B cell (primary cell): ENCODE data around the gene B4GALNT1. TPM values are rescaled to one million over a fixed set of nuclear protein-coding genes. Genes with fewer than 3 reads are reported as not detected.
A peak's percentile ranks its signal among the peaks of the same experiment; 100 is the strongest.

Source experiments
- ATAC-seq: fragments of 200-7000 bp; cut with Tn5 transposase; one replicate; pipeline ENCODE4 v1.10.0; 2021; ENCODE audit warnings: low read depth, mild to moderate bottlenecking, moderate number of reproducible peaks, moderate library complexity
- CTCF ChIA-PET: fragments of 350-600 bp; sonication (Branson Sonifier 250); formaldehyde crosslinking; loops from one replicate; lab custom pipeline; 2021; ENCODE audit warnings: antibody characterized with exemption, inconsistent platforms; lab: Charles Lee
- POLR2A ChIA-PET: fragments of 350-600 bp; sonication (Branson Sonifier 250); formaldehyde crosslinking; loops from one replicate; lab custom pipeline; 2021; ENCODE audit warnings: antibody characterized with exemption; lab: Charles Lee
- DNase-seq: peaks from one replicate; pipeline ENCODE4 v3.0.0; 2013
- H2AFZ ChIP-seq: 2 replicates; pipeline ENCODE4 v1.6.1; 2012; ENCODE audit warnings: mild to moderate bottlenecking, low read depth, low read length; ENCODE audit not compliant: insufficient read depth, poor library complexity, severe bottlenecking
- H3K27ac ChIP-seq, 2 donors: 1 replicate in 1 of 2; 2 replicates in 1 of 2; pipeline ENCODE4 v1.5.1; 2012 to 2013; ENCODE audit warnings: low read length in 2 of 2, mild to moderate bottlenecking in 2 of 2, moderate library complexity in 1 of 2
- H3K27me3 ChIP-seq, 4 experiments: fragments of 200-600 bp in 1 of 4; sonication (generic) in 1 of 4; replicated peaks in 1 of 4; 1 replicate in 2 of 4; 2 replicates in 2 of 4; pipeline versions ENCODE4 v1.6.1 to v1.7.0; 2013 to 2016; ENCODE audit warnings: low read length in 3 of 4, mild to moderate bottlenecking in 2 of 4, mixed read lengths in 1 of 4, moderate library complexity in 1 of 4; ENCODE audit not compliant: insufficient read depth in 4 of 4, control insufficient read depth in 3 of 4; ENCODE audit errors: control extremely low read depth in 1 of 4
- H3K36me3 ChIP-seq, 2 experiments: replicated peaks in 1 of 2; 1 replicate in 1 of 2; 2 replicates in 1 of 2; pipeline versions ENCODE4 v1.6.1 to v1.7.1; 2013; ENCODE audit warnings: low read length in 1 of 2; ENCODE audit not compliant: insufficient read depth in 2 of 2, control insufficient read depth in 1 of 2; ENCODE audit errors: control extremely low read depth in 1 of 2, extremely low read depth in 1 of 2
- H3K4me1 ChIP-seq, 2 donors: fragments of 200-600 bp in 1 of 2; sonication (generic) in 1 of 2; 1 replicate in 1 of 2; 2 replicates in 1 of 2; pipeline versions ENCODE4 v1.5.1 to v1.6.1; 2013 to 2017; ENCODE audit warnings: low read length in 2 of 2; ENCODE audit not compliant: control insufficient read depth in 2 of 2, insufficient read depth in 2 of 2
- H3K4me2 ChIP-seq: replicated peaks from 2 replicates; pipeline ENCODE3; 2012; ENCODE audit warnings: mild to moderate bottlenecking, low read depth, low read length; ENCODE audit not compliant: poor library complexity, severe bottlenecking
- H3K4me3 ChIP-seq, 5 experiments: fragments of 200-600 bp in 1 of 5; sonication (generic) in 1 of 5; 1 replicate in 3 of 5; 2 replicates in 2 of 5; pipeline versions ENCODE4 v1.5.1 to v1.7.0; 2011 to 2016; ENCODE audit warnings: low read length in 4 of 5, mild to moderate bottlenecking in 4 of 5, low read depth in 2 of 5, control low read depth in 1 of 5, moderate library complexity in 1 of 5; ENCODE audit not compliant: insufficient read depth in 1 of 5; ENCODE audit errors: control extremely low read depth in 1 of 5, extremely low read depth in 1 of 5
- H3K79me2 ChIP-seq: fragments of 200-600 bp; sonication (generic); one replicate; pipeline ENCODE4 v1.6.0; 2016; ENCODE audit warnings: low read length; ENCODE audit not compliant: control insufficient read depth, insufficient read depth
- H3K9ac ChIP-seq: fragments of 200-600 bp; sonication (generic); 2 replicates; pipeline ENCODE4 v1.6.1; 2017; ENCODE audit warnings: mild to moderate bottlenecking, low read length, moderate library complexity
- H3K9me3 ChIP-seq, 3 donors: one replicate each; pipeline versions ENCODE4 v1.6.1 to v1.7.1; 2013; ENCODE audit warnings: low read length in 2 of 3; ENCODE audit not compliant: control insufficient read depth in 2 of 3, insufficient read depth in 1 of 3; ENCODE audit errors: control extremely low read depth in 1 of 3
- H4K20me1 ChIP-seq: 2 replicates; pipeline ENCODE4 v1.6.0; 2012; ENCODE audit warnings: mild to moderate bottlenecking, low read length; ENCODE audit not compliant: insufficient read depth, control insufficient read depth, poor library complexity, severe bottlenecking
- H3K27ac Mint-ChIP-seq: one replicate; pipeline ENCODE4 v1.8.0; 2021; ENCODE audit warnings: mixed read lengths
- H3K27me3 Mint-ChIP-seq: one replicate; pipeline ENCODE4 v1.8.0; 2021; ENCODE audit warnings: mixed read lengths
- H3K4me1 Mint-ChIP-seq: one replicate; pipeline ENCODE4 v1.8.0; 2021; ENCODE audit warnings: mixed read lengths
- H3K4me3 Mint-ChIP-seq: one replicate; pipeline ENCODE4 v1.8.0; 2021; ENCODE audit warnings: mixed read lengths
- H3K9me3 Mint-ChIP-seq: one replicate; pipeline ENCODE4 v1.8.0; 2022; ENCODE audit warnings: mixed read lengths; ENCODE audit not compliant: insufficient read depth
- CTCF ChIP-seq: fragments of 200-600 bp; IDR thresholded peaks from one replicate; pipeline ENCODE4 v1.8.0; 2022; ENCODE audit warnings: antibody characterized with exemption, mild to moderate bottlenecking
- EZH2 ChIP-seq: IDR thresholded peaks from 2 replicates; pipeline ENCODE4 v1.6.1; 2012; ENCODE audit warnings: borderline replicate concordance, low read depth, mild to moderate bottlenecking, moderate library complexity, low read length; ENCODE audit not compliant: insufficient read depth, poor library complexity, severe bottlenecking
- WGBS: methylation state at CpG from one replicate; pipeline ENCODE4 v1.1.5; 2013; ENCODE audit warnings: missing lambda C conversion rate; ENCODE audit not compliant: insufficient coverage; 5-methylcytosine and 5-hydroxymethylcytosine counted together
- intact Hi-C: fragments of 100-400 bp; cut with micrococcal nuclease; formaldehyde crosslinking; loops from one replicate; pipeline ENCODE4 v1.10.0; 2022
- polyA plus RNA-seq: library from polyadenylated mRNA; depleted of rRNA; stranded (reverse); fragments of >200 nt; gene quantifications from 2 replicates; pipeline ENCODE4 v1.2.3, GENCODE V29; 2012
- total RNA-seq, 2 donors: library from RNA; stranded (reverse); fragments of 120-200 nt in 1 of 2; gene quantifications; 1 replicate in 1 of 2; 2 replicates in 1 of 2; pipeline versions ENCODE4 v1.2.3 to v1.2.4, GENCODE V29; 2013 to 2022

The B4GALNT1 gene
- total and polyA plus RNA-seq, 2 donors (not counting 1 experiment from before 2014, with no cell fraction given), result 0.04 to 0.22 TPM

GRCh38 chr12:57609101-57609780 is 23.8 kb downstream of the B4GALNT1 start:
- H3K4me3 ChIP-seq, result no peak overlapping the region
- ChIA-PET POLR2A (no interaction called here), CTCF (interaction anchor here (1.0 to 12.6 kb wide), 2 partner anchors 16 to 26 kb away, joined by 3 to 97 read pairs; no protein-coding TSS in a partner anchor)
- H2AFZ ChIP-seq, result no peak overlapping the region
- H3K4me1 ChIP-seq, result peaks cover 49% of the 10 kb centered on the region in 2 donors
- H3K27me3 ChIP-seq, result peaks cover 0 to 76% (median 36%) of the 10 kb centered on the region in 4 experiments
- WGBS, result 97% methylated on average over 11 of the region's 19 CpGs
- Mint-ChIP-seq H3K27me3 (peaks cover 45% of the 10 kb centered on the region), H3K9me3 (no peaks in the 10 kb centered on the region), H3K4me3 (no peak overlapping the region), H3K27ac (no peak overlapping the region), H3K4me1 (peaks cover 45% of the 10 kb centered on the region)
- H4K20me1 ChIP-seq, result peaks cover 4% of the 10 kb centered on the region
- no peak for ATAC-seq
- H3K36me3 ChIP-seq, result no peaks in the 10 kb centered on the region
- no peak for DNase-seq
- H3K9me3 ChIP-seq, result peaks cover 0 to 16% (median 0%) of the 10 kb centered on the region in 3 donors
- no peak for TF ChIP-seq CTCF
- TF ChIP-seq EZH2, result no peak
- H3K9ac ChIP-seq, result no peak overlapping the region
- no peak overlapping the region for H3K4me2 ChIP-seq
- no peak overlapping the region for H3K27ac ChIP-seq
- H3K79me2 ChIP-seq, result no peaks in the 10 kb centered on the region
- intact Hi-C loops, result no loop called here

GRCh38 chr12:57607958-57608663 is 24.9 kb downstream of the B4GALNT1 start:
- CTCF ChIA-PET, result interaction anchor here (1.0 to 12.6 kb wide), 3 partner anchors 12 to 25 kb away, joined by 3 to 97 read pairs (median 14); no protein-coding TSS in a partner anchor

More at GRCh38 chr12:57607958-57608663, 24.9 kb downstream of the B4GALNT1 start:
- peaks cover 0 to 72% (median 32%) of the 10 kb centered on the region in 4 experiments for H3K27me3 ChIP-seq
- H3K4me2 ChIP-seq, result no peak overlapping the region
- peaks cover 4% of the 10 kb centered on the region for H4K20me1 ChIP-seq
- Mint-ChIP-seq H3K9me3 (no peaks in the 10 kb centered on the region), H3K27ac (no peak overlapping the region), H3K27me3 (peaks cover 48% of the 10 kb centered on the region), H3K4me3 (peak overlapping the region; percentile 2), H3K4me1 (peaks cover 42% of the 10 kb centered on the region)
- no peak overlapping the region for H3K27ac ChIP-seq
- DNase-seq (no peak), ATAC-seq (no peak)
- no peak overlapping the region for H3K9ac ChIP-seq
- H3K9me3 ChIP-seq, result peaks cover 0 to 16% (median 0%) of the 10 kb centered on the region in 3 donors
- H3K36me3 ChIP-seq, result no peaks in the 10 kb centered on the region
- H2AFZ ChIP-seq, result no peak overlapping the region
- POLR2A ChIA-PET, result no interaction called here
- WGBS, result 92% methylated on average over 12 of the region's 12 CpGs
- TF ChIP-seq CTCF, result no peak
- no peak for TF ChIP-seq EZH2
- intact Hi-C loops, result no loop called here
- no peak overlapping the region for H3K4me3 ChIP-seq
- H3K79me2 ChIP-seq, result no peaks in the 10 kb centered on the region
- peaks cover 39% of the 10 kb centered on the region in 2 donors for H3K4me1 ChIP-seq
